Right lobe of liver (tissue), 6 donors: Measurements from ENCODE around the gene SH3BP4. TPM values are rescaled to one million over a fixed set of nuclear protein-coding genes. Genes with fewer than 3 reads are reported as not detected.

ENCODE experiments used
- ATAC-seq, 4 donors: fragments of 200-7000 bp; cut with Tn5 transposase; one replicate each; pipeline ENCODE4 v1.9.1; 2020; ENCODE audit warnings: mild to moderate bottlenecking in 4 of 4, moderate library complexity in 4 of 4
- DNase-seq, 3 donors: peaks; one replicate each; pipeline ENCODE4 v3.0.0-alpha.2; 2020
- H3K27ac ChIP-seq, 3 donors: fragments of 200-600 bp; one replicate each; pipeline ENCODE4 v1.8.0; 2022
- H3K27me3 ChIP-seq, 2 donors: fragments of 200-600 bp; one replicate each; pipeline ENCODE4 v1.8.0; 2022
- H3K36me3 ChIP-seq, 4 donors: fragments of 200-600 bp; sonication (generic) in 1 of 4; one replicate each; pipeline versions ENCODE4 v1.5.1 to v1.8.0; 2017 to 2022; ENCODE audit warnings: control low read depth in 1 of 4
- H3K4me1 ChIP-seq, 4 donors: fragments of 200-600 bp; sonication (generic) in 1 of 4; one replicate each; pipeline versions ENCODE4 v1.5.1 to v1.8.0; 2017 to 2022; ENCODE audit warnings: control low read depth in 1 of 4
- H3K4me3 ChIP-seq, 3 donors: fragments of 200-600 bp; one replicate each; pipeline ENCODE4 v1.8.0; 2022
- H3K9me3 ChIP-seq, 4 donors: fragments of 200-600 bp; sonication (generic) in 1 of 4; one replicate each; pipeline versions ENCODE4 v1.5.1 to v1.8.0; 2017 to 2022; ENCODE audit warnings: control low read depth in 1 of 4
- POLR2A ChIP-seq: fragments of 450-650 bp; IDR thresholded peaks from one replicate; pipeline ENCODE4 v1.6.1; 2017; ENCODE audit warnings: antibody characterized with exemption, mild to moderate bottlenecking
- WGBS: methylation state at CpG from one replicate; pipeline ENCODE4 v1.1.6; 2018; ENCODE audit warnings: low coverage, low lambda C conversion rate; ENCODE audit not compliant: insufficient coverage; ENCODE audit errors: missing lambda C conversion rate; 5-methylcytosine and 5-hydroxymethylcytosine counted together
- intact Hi-C, 2 donors: fragments of 100-400 bp; cut with DNase I; formaldehyde crosslinking; loops; one replicate each; pipeline versions ENCODE4 v1.11.2 to v1.14.1; 2022
- total RNA-seq, 6 experiments: library from RNA; depleted of rRNA in 2 of 6; stranded (reverse); fragments of >200 nt in 2 of 6; fragmentation: NEBNext Ultra II Directional in 3 of 6; extraction: Animal tissue kit (Norgen Biotek cat#: 25700) in 3 of 6; gene quantifications; one replicate each; pipeline versions ENCODE4 v1.1.0 to v1.2.4, GENCODE V29; 2016 to 2023
- TF ChIP-seq, protein P1 (sequence below), 4 donors: fragments of 200-600 bp in 3 of 4; fragments of 450-650 bp in 1 of 4; IDR thresholded peaks; one replicate each; pipeline versions ENCODE4 v1.5.1 to v1.8.0; 2016 to 2022; ENCODE audit warnings: antibody characterized with exemption in 4 of 4, mild to moderate bottlenecking in 2 of 4
- donor health status: DM: no; HTN: yes; CAD: no.
- donor health status: DM: no; HTN: no; CAD: no.
- donor health status: DM: no; HTN: no; CAD: no.
- donor health status: DM: no; HTN: yes; CAD: no.
- donor health status: DM: no; HTN: yes; CAD: no.

Gene SH3BP4
- total RNA-seq, 6 experiments from 2014 or later = 18.8 to 30.4 (median 26.3) TPM

DNA sequence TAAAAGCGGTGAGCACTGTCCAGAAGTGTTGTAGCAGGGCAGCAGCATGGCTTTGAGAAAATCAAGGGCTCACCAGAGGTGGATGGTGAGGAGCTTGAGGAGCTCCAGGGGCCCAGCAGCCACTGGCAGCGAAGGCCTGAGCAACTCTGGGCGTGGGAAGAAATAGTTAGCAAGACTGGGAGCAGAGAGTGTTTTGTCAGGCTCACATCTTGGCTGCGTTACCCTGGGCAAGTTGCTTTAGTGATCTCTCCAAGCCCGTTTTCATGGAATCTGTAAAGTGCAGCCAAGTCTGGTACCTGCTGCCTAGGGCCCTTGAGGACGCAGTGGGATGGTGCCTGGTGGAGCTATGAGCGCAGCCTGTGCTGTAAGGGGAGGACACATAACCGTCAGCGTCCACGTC, 78.3 kb downstream of the SH3BP4 start:
- Histone ChIP-seq H3K36me3 (peaks cover 0 to 5% (median 0%) of the 10 kb centered on the region in 4 donors), H3K27ac (no peak overlapping the region), H3K9me3 (no peaks in the 10 kb centered on the region), H3K4me3 (no peak overlapping the region), H3K4me1 (peaks cover 0 to 10% (median 4%) of the 10 kb centered on the region in 4 donors), H3K27me3 (no peaks in the 10 kb centered on the region)
- WGBS = 95% methylated on average over 4 of the region's 10 CpGs
- DNase-seq = no peak
- intact Hi-C loops = no loop called here
- ATAC-seq = no peak
- TF ChIP-seq, protein P1, sequence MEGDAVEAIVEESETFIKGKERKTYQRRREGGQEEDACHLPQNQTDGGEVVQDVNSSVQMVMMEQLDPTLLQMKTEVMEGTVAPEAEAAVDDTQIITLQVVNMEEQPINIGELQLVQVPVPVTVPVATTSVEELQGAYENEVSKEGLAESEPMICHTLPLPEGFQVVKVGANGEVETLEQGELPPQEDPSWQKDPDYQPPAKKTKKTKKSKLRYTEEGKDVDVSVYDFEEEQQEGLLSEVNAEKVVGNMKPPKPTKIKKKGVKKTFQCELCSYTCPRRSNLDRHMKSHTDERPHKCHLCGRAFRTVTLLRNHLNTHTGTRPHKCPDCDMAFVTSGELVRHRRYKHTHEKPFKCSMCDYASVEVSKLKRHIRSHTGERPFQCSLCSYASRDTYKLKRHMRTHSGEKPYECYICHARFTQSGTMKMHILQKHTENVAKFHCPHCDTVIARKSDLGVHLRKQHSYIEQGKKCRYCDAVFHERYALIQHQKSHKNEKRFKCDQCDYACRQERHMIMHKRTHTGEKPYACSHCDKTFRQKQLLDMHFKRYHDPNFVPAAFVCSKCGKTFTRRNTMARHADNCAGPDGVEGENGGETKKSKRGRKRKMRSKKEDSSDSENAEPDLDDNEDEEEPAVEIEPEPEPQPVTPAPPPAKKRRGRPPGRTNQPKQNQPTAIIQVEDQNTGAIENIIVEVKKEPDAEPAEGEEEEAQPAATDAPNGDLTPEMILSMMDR (IDR thresholded peaks at IDR 0.05) = no peak
- no peak for TF ChIP-seq POLR2A

DNA sequence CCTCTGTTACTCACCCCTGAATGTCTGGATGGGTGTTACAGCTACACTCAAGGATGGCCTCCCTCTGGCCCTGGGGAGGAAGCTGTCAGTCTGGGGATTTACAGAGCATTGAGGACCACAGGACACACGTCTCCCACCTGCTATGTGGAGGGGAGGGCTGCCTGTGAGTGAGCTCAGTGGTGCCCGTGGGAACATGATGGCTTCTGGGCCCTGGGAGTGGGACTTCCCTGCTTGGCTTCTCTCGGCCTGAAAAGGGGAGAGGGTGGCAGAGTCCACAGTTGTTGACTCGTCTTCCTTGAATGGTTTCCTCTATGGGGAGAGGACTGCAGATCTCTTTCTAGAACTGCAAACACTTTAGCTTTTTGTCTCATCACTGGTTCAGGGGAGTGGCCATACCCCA, 79.1 kb downstream of the SH3BP4 start:
- 100% methylated on average over 3 of the region's 4 CpGs for WGBS
- no peak overlapping the region for H3K27ac ChIP-seq
- intact Hi-C loops = no loop called here
- H3K9me3 ChIP-seq = no peaks in the 10 kb centered on the region
- no peak overlapping the region for H3K4me3 ChIP-seq
- peaks cover 0 to 13% (median 0%) of the 10 kb centered on the region in 4 donors for H3K36me3 ChIP-seq
- H3K27me3 ChIP-seq = no peaks in the 10 kb centered on the region
- ATAC-seq = no peak
- TF ChIP-seq POLR2A = no peak
- TF ChIP-seq, protein P1 (IDR thresholded peaks at IDR 0.05) = no peak
- DNase-seq = no peak
- H3K4me1 ChIP-seq = peaks cover 0 to 10% (median 4%) of the 10 kb centered on the region in 4 donors

DNA sequence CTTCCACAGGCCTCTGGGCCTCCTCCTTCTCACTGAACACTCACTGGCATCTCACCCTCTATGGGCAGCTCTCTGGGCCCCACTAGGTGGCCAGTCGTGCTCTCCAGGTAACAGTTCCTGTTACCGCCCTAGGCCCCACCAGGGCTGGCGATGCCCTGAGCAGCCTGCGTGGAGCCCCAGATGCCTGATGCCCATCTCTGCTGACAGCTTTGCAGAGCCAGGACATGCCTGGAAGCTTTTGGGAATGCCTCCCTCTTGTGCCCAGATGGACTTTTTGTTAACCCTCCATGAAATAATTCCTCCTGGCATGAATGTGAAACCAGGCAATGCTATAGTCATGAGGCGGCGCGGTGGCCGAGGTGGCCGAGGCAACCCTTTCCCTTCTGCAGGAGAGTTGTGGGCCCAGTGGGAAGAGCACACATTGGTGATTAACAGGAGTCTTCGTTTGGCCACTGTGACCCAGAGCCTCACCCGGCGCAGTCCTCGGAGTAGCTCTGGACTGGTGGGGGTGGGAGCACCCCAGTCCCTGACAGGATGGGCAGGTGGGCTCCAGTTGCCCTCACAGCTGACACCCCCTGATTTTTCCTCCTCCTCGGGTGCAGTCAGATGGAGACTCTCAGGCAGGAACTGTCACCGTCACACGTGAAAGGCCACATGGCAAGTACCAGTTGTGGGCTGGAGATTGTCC, 80.0 kb downstream of the SH3BP4 start:
- peaks cover 0 to 6% (median 2%) of the 10 kb centered on the region in 4 donors for H3K4me1 ChIP-seq
- H3K9me3 ChIP-seq = no peaks in the 10 kb centered on the region
- ATAC-seq (no peak), DNase-seq (peak in 1 of 3 donors; percentile 36)
- H3K27me3 ChIP-seq = no peaks in the 10 kb centered on the region
- peaks cover 0 to 14% (median 0%) of the 10 kb centered on the region in 4 donors for H3K36me3 ChIP-seq
- no CpG with 5 or more reads among the region's 16 CpGs for WGBS
- H3K27ac ChIP-seq = no peak overlapping the region
- TF ChIP-seq, protein P1 (IDR thresholded peaks at IDR 0.05) = no peak
- no peak for TF ChIP-seq POLR2A
- intact Hi-C loops = no loop called here
- H3K4me3 ChIP-seq = no peak overlapping the region

DNA sequence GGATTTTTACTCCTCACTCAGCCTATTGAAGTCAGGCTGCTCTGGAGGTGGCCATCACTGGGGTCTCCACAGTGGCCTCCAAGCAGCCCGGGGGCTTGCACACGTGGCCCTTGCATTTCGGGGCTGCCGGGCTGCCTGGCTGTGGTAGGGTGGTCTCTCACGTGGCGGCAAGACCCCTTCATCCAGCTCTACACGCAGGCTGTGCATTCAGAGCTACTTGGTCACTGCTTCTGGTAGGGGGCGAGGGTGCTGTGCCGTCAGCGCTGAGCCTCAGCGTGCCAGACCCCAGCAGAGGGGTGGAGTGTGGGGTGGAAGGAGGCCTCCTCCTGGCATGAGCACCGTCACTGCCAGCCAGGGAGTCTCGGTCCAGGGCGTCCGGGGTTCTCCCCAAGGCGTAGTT, 80.6 kb downstream of the SH3BP4 start:
- intact Hi-C loops = no loop called here
- Histone ChIP-seq H3K36me3 (peaks cover 0 to 14% (median 0%) of the 10 kb centered on the region in 4 donors), H3K9me3 (no peaks in the 10 kb centered on the region), H3K27me3 (no peaks in the 10 kb centered on the region), H3K4me3 (no peak overlapping the region), H3K4me1 (no peaks in the 10 kb centered on the region), H3K27ac (no peak overlapping the region)
- DNase-seq (no peak), ATAC-seq (no peak)
- WGBS = 100% methylated on average over 1 of the region's 16 CpGs
- TF ChIP-seq, protein P1 (IDR thresholded peaks at IDR 0.05) = no peak
- TF ChIP-seq POLR2A = no peak
